CD4-positive, CD25-positive, alpha-beta regulatory T cell (primary cell): ENCODE measurements around the gene STARD13. TPM values are rescaled to one million over a fixed set of nuclear protein-coding genes. Genes with fewer than 3 reads are reported as not detected.

Experiments used
- ATAC-seq, 2 donors: fragments of 150-1000 bp; cut with Tn5 transposase; one replicate each; pipeline ENCODE4 v1.10.0; 2021; ENCODE audit warnings: low read depth in 2 of 2, moderate number of reproducible peaks in 2 of 2, moderate library complexity in 1 of 2
- DNase-seq, 3 donors: peaks; one replicate each; pipeline versions ENCODE4 v3.0.0 to v3.0.0-alpha.2; 2012 to 2022; ENCODE audit warnings: mixed read lengths in 1 of 3
- H3K27ac ChIP-seq: one replicate; pipeline ENCODE4 v1.7.0; 2013; ENCODE audit warnings: mild to moderate bottlenecking, low read length; ENCODE audit not compliant: insufficient read depth, poor library complexity, severe bottlenecking
- H3K27me3 ChIP-seq: one replicate; pipeline ENCODE4 v1.7.0; 2013; ENCODE audit warnings: low read length; ENCODE audit not compliant: control insufficient read depth, insufficient read depth
- H3K36me3 ChIP-seq: one replicate; pipeline ENCODE4 v1.7.0; 2013; ENCODE audit warnings: mild to moderate bottlenecking, low read length, moderate library complexity; ENCODE audit not compliant: control insufficient read depth, insufficient read depth
- H3K4me1 ChIP-seq: 2 replicates; pipeline ENCODE4 v1.7.0; 2013; ENCODE audit warnings: mild to moderate bottlenecking, low read length; ENCODE audit not compliant: insufficient read depth, control insufficient read depth, poor library complexity, severe bottlenecking
- H3K4me3 ChIP-seq: one replicate; pipeline ENCODE4 v1.7.0; 2013; ENCODE audit warnings: low read depth, mild to moderate bottlenecking, low read length, moderate library complexity
- H3K9me3 ChIP-seq, 2 experiments: 1 replicate in 1 of 2; 2 replicates in 1 of 2; pipeline ENCODE4 v1.7.0; 2013; ENCODE audit warnings: low read length in 2 of 2, mild to moderate bottlenecking in 1 of 2, moderate library complexity in 1 of 2; ENCODE audit not compliant: control insufficient read depth in 2 of 2
- H3K27ac Mint-ChIP-seq, 3 donors: one replicate each; pipeline ENCODE4 v1.8.0; 2020 to 2022; ENCODE audit warnings: mild to moderate bottlenecking in 3 of 3, mixed read lengths in 3 of 3, moderate library complexity in 2 of 3
- H3K27me3 Mint-ChIP-seq: one replicate; pipeline ENCODE4 v1.8.0; 2022; ENCODE audit warnings: mild to moderate bottlenecking, mixed read lengths
- H3K36me3 Mint-ChIP-seq: one replicate; pipeline ENCODE4 v1.8.0; 2020; ENCODE audit warnings: mixed read lengths
- H3K4me1 Mint-ChIP-seq, 4 donors: one replicate each; pipeline ENCODE4 v1.8.0; 2020 to 2022; ENCODE audit warnings: mixed read lengths in 4 of 4, mild to moderate bottlenecking in 1 of 4
- H3K4me3 Mint-ChIP-seq, 4 donors: one replicate each; pipeline ENCODE4 v1.8.0; 2020 to 2022; ENCODE audit warnings: mild to moderate bottlenecking in 4 of 4, mixed read lengths in 4 of 4, moderate library complexity in 3 of 4
- H3K9me3 Mint-ChIP-seq, 7 donors: one replicate each; pipeline ENCODE4 v1.8.0; 2020 to 2022; ENCODE audit warnings: mixed read lengths in 7 of 7, mild to moderate bottlenecking in 3 of 7, moderate library complexity in 2 of 7
- polyA plus RNA-seq, 4 donors: library from polyadenylated mRNA; unstranded; fragments of 300-500 nt; fragmentation: Illumina TruSeq; gene quantifications; one replicate each; pipeline ENCODE4 v1.2.3, GENCODE V29; 2021
- total RNA-seq: library from RNA; stranded (reverse); gene quantifications from one replicate; pipeline ENCODE4 v1.2.3, GENCODE V29; 2022

The STARD13 gene
- total and polyA plus RNA-seq, 5 donors from 2014 or later: not detected

DNA sequence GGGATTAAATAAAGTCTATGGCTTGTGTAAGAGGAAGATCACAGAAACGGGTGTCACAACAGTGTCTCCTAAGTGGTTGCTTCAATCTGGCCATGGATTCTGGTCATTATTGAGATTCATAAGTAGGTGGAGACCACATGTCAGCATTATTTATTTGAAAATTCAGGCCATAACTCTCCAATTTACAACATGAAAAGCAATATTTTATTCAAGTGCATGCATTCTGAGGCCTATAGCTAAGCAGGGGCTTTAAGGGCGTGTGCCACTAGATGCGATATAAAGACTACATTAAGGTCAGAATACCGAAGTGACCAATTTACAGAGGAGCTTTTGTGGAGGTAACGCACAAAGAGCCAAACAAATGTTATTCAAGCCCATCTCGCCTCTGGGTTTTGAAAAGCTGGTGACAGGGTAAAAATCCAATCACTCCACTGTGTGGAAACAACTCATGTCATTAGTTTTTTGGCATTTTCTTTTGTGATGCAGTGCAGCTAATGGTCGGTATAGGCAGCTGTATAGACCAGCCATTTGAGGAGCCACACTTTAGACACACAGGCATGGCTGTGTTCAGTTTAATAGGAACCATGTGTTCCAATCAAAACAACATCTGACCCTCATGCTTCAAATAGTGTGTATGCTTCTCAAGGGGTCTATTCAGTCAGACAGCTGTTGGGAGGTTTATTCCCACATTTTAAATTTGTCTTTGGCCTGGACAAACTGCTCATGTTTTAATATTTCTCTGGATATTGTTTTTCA is 145.6 kb downstream of the STARD13 start:
- no peaks in the 10 kb centered on the region for H3K9me3 ChIP-seq
- no peaks in the 10 kb centered on the region for H3K36me3 ChIP-seq
- no peaks in the 10 kb centered on the region for H3K4me1 ChIP-seq
- Mint-ChIP-seq H3K36me3 (no peaks in the 10 kb centered on the region), H3K9me3 (peaks cover 0 to 5% (median 0%) of the 10 kb centered on the region in 7 donors), H3K27ac (no peak overlapping the region), H3K27me3 (no peaks in the 10 kb centered on the region), H3K4me3 (no peak overlapping the region), H3K4me1 (no peaks in the 10 kb centered on the region)
- H3K27ac ChIP-seq: no peak overlapping the region
- no peaks in the 10 kb centered on the region for H3K27me3 ChIP-seq
- ATAC-seq: no peak
- no peak overlapping the region for H3K4me3 ChIP-seq
- DNase-seq: no peak

DNA sequence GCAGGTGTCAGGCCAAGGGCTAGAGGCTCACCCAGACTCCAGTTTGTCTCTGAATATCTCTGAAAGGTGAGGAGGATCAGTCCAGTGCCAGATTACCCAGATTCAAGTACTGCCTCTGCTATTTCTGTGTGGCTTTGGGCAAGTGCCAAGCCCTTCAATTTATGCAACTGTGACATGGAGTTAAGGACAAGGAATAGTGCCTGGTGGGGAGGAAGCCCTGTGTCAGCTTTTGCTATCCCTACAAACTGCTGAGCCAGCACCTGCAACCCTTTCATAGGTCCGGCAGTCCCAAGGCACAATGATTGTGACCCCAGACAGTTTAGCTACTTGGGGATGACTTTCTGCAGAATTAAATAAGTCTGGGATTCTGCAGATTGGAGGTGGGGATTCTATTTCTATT is 146.4 kb downstream of the STARD13 start:
- H3K4me1 Mint-ChIP-seq: no peaks in the 10 kb centered on the region
- H3K9me3 Mint-ChIP-seq: peaks cover 0 to 5% (median 0%) of the 10 kb centered on the region in 7 donors
- Histone ChIP-seq H3K4me1 (no peaks in the 10 kb centered on the region), H3K4me3 (no peak overlapping the region), H3K36me3 (no peaks in the 10 kb centered on the region), H3K27me3 (no peaks in the 10 kb centered on the region), H3K9me3 (no peaks in the 10 kb centered on the region), H3K27ac (no peak overlapping the region)
- no peak overlapping the region for H3K27ac Mint-ChIP-seq
- no peaks in the 10 kb centered on the region for H3K27me3 Mint-ChIP-seq
- H3K36me3 Mint-ChIP-seq: no peaks in the 10 kb centered on the region
- ATAC-seq: no peak
- H3K4me3 Mint-ChIP-seq: no peak overlapping the region
- DNase-seq: no peak

DNA sequence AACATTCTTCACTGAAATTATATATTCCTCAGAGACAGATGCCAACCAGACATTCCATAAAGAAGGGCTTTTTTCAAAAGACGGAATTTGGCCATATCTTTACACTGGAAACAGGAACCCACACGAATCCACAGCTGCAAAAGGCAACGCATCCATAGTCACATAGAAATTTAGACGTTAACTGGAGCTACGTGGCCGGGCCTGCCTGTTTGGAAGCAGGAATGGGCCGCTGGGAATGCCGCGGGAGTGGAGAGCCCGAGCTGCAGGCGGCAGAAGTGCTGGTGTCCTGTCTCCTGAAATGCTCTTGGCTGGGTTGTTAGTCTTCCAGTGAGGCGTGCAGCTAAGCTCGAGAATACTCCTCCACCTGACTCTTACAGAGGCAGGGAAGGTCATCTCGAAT is 147.1 kb downstream of the STARD13 start:
- no peaks in the 10 kb centered on the region for H3K27me3 Mint-ChIP-seq
- no peaks in the 10 kb centered on the region for H3K9me3 ChIP-seq
- no peaks in the 10 kb centered on the region for H3K4me1 Mint-ChIP-seq
- H3K4me3 ChIP-seq: no peak overlapping the region
- H3K27ac Mint-ChIP-seq: no peak overlapping the region
- no peak for ATAC-seq
- H3K4me1 ChIP-seq: no peaks in the 10 kb centered on the region
- no peaks in the 10 kb centered on the region for H3K36me3 Mint-ChIP-seq
- no peaks in the 10 kb centered on the region for H3K27me3 ChIP-seq
- H3K9me3 Mint-ChIP-seq: peaks cover 0 to 9% (median 0%) of the 10 kb centered on the region in 7 donors
- no peaks in the 10 kb centered on the region for H3K36me3 ChIP-seq
- no peak overlapping the region for H3K4me3 Mint-ChIP-seq
- no peak for DNase-seq
- H3K27ac ChIP-seq: no peak overlapping the region

DNA sequence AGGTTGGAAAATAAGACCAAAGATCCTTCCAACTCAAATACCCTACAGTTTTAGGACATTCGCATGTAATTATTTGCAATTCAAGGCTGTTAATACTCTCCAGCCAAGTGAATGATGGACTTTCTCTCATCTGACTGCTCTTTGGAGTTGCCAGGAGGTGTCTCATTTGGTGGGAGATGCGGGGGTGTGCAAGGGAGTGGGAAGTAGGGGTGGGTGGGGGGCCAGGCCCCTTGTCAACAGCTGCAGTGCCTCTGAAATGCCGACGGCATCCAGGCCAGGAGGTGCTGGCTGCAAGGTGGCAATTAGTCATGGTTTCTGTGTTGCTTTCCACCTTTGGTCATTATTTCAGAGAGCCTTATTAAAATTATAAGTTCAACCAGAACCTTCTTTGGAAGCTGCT is 147.8 kb downstream of the STARD13 start:
- DNase-seq (no peak), ATAC-seq (no peak)
- peaks cover 0 to 7% (median 0%) of the 10 kb centered on the region in 7 donors for H3K9me3 Mint-ChIP-seq
- no peaks in the 10 kb centered on the region for H3K27me3 ChIP-seq
- no peak overlapping the region for H3K27ac Mint-ChIP-seq
- H3K4me1 Mint-ChIP-seq: no peaks in the 10 kb centered on the region
- H3K4me3 ChIP-seq: no peak overlapping the region
- no peak overlapping the region for H3K4me3 Mint-ChIP-seq
- H3K27ac ChIP-seq: no peak overlapping the region
- H3K9me3 ChIP-seq: no peaks in the 10 kb centered on the region
- H3K36me3 Mint-ChIP-seq: no peaks in the 10 kb centered on the region
- H3K36me3 ChIP-seq: no peaks in the 10 kb centered on the region
- H3K27me3 Mint-ChIP-seq: no peaks in the 10 kb centered on the region
- no peaks in the 10 kb centered on the region for H3K4me1 ChIP-seq

DNA sequence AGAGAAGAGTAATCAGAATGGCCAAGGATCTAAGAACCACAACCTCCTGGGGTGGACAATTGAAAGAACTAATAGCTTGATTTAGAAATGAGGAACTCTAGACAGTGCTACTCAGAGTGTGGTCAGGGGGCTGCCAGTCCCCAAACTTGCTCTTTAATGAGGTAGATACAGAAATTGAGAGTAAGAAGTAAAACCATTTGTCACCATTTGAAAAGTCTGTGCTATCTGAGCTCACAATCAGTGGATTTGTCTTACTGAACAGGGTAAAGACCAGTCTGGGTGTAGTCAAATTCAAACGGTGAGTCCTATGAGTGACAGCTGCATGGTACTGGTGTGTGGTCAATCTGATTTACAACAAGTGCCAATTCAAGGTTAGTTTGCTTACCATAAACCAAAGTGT is 150.5 kb downstream of the STARD13 start:
- no peaks in the 10 kb centered on the region for H3K36me3 ChIP-seq
- no peak overlapping the region for H3K4me3 Mint-ChIP-seq
- no peaks in the 10 kb centered on the region for H3K4me1 ChIP-seq
- ATAC-seq: no peak
- peaks cover 0 to 5% (median 0%) of the 10 kb centered on the region in 7 donors for H3K9me3 Mint-ChIP-seq
- H3K9me3 ChIP-seq: no peaks in the 10 kb centered on the region
- no peak for DNase-seq
- H3K36me3 Mint-ChIP-seq: no peaks in the 10 kb centered on the region
- peaks cover 5% of the 10 kb centered on the region for H3K27me3 Mint-ChIP-seq
- H3K4me1 Mint-ChIP-seq: no peaks in the 10 kb centered on the region
- no peak overlapping the region for H3K4me3 ChIP-seq
- no peak overlapping the region for H3K27ac Mint-ChIP-seq
- H3K27ac ChIP-seq: no peak overlapping the region
- H3K27me3 ChIP-seq: no peaks in the 10 kb centered on the region

DNA sequence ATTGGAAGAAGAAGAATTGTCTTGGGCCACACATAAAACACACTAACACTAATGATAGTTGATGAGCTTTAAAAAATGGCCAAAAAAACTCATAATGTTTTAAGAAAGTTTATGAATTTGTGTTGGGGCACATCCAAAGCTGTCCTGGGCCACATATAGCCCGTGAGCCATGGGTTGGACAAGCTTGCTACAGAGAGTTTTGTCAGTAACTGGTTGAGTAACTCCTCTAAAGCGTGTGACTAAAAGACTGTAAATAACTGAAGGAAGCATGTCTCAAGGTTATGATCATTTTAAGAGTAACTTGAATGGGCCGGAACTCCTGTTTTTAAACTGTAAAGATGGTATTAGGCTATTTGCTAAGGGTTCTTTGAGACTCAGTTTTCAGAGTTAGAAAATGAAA is 151.3 kb downstream of the STARD13 start:
- Histone ChIP-seq H3K36me3 (no peaks in the 10 kb centered on the region), H3K27ac (no peak overlapping the region), H3K4me1 (no peaks in the 10 kb centered on the region), H3K9me3 (no peaks in the 10 kb centered on the region), H3K4me3 (no peak overlapping the region), H3K27me3 (no peaks in the 10 kb centered on the region)
- Mint-ChIP-seq H3K36me3 (no peaks in the 10 kb centered on the region), H3K4me1 (no peaks in the 10 kb centered on the region), H3K9me3 (peaks cover 0 to 5% (median 0%) of the 10 kb centered on the region in 7 donors), H3K4me3 (no peak overlapping the region), H3K27me3 (peaks cover 5% of the 10 kb centered on the region), H3K27ac (no peak overlapping the region)
- no peak for ATAC-seq
- no peak for DNase-seq

DNA sequence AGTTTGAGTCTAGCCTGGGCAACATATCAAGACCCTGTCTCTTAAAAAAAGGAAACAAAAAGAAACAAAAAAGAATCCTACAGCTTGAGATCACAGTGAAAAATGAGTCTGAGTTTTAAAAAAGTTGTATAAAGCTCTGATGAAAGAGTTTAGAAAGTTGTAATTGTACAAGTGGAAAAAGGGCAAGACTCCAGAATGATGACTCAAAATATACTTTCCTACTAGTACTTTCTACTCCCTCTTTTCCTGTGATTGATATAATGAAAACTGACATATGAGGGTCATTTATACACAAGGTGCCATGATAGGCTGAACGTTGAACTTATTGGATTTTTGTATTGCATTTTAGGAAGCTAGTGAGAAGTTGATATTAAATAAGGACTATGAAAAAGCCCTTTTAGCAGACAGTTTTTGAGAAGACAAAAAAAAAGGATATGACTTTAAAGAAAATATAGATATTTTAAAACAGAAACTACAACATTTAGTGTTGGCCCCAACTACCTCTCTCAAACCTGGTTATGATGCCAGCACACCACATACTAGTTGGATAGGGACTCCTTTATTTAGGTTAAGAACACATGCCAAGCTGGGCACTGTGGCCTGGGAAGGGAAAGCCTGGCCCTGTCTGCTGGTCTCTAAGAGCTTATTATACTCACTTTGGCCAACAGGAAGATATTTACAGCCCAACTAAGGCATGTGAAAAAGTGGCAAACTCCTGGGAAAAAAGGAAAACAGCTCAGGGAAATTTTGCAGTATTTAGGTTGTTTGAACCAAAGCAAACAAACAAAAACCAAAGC is 152.7 kb downstream of the STARD13 start:
- Histone ChIP-seq H3K27me3 (no peaks in the 10 kb centered on the region), H3K27ac (no peak overlapping the region), H3K4me1 (no peaks in the 10 kb centered on the region), H3K36me3 (no peaks in the 10 kb centered on the region), H3K4me3 (no peak overlapping the region), H3K9me3 (no peaks in the 10 kb centered on the region)
- Mint-ChIP-seq H3K9me3 (peaks cover 0 to 5% (median 0%) of the 10 kb centered on the region in 7 donors), H3K4me1 (no peaks in the 10 kb centered on the region), H3K27ac (no peak overlapping the region), H3K36me3 (no peaks in the 10 kb centered on the region), H3K27me3 (peaks cover 5% of the 10 kb centered on the region), H3K4me3 (no peak overlapping the region)
- ATAC-seq (no peak), DNase-seq (no peak)
